GM23248 (cell line): ENCODE measurements around the gene PDHX. TPM values are rescaled to one million over a fixed set of nuclear protein-coding genes. Genes with fewer than 3 reads are reported as not detected.
A peak's percentile ranks its signal among the peaks of the same experiment; 100 is the strongest.

Experiments used
- DNase-seq: peaks from one replicate; pipeline ENCODE4 v3.0.0-alpha.2; 2015
- H2AFZ ChIP-seq: fragments of 200-600 bp; sonication (generic); 2 replicates; pipeline ENCODE4 v1.6.1; 2016; ENCODE audit warnings: antibody characterized with exemption
- H3F3A ChIP-seq: fragments of 200-600 bp; sonication (generic); 2 replicates; pipeline ENCODE4 v1.6.1; 2016; ENCODE audit warnings: mild to moderate bottlenecking, antibody characterized with exemption, mixed run types; ENCODE audit not compliant: insufficient read depth
- H3K27ac ChIP-seq: fragments of 200-600 bp; sonication (generic); 2 replicates; pipeline ENCODE4 v1.5.1; 2016; ENCODE audit warnings: mild to moderate bottlenecking
- H3K27me3 ChIP-seq: fragments of 200-600 bp; sonication (generic); replicated peaks from 2 replicates; pipeline ENCODE4 v1.6.1; 2016; ENCODE audit warnings: mild to moderate bottlenecking; ENCODE audit not compliant: insufficient read depth
- H3K36me3 ChIP-seq: fragments of 200-600 bp; sonication (generic); 2 replicates; pipeline ENCODE4 v1.6.1; 2016; ENCODE audit warnings: low read depth, mild to moderate bottlenecking
- H3K4me1 ChIP-seq: fragments of 200-600 bp; sonication (generic); 2 replicates; pipeline ENCODE4 v1.6.1; 2016; ENCODE audit warnings: mild to moderate bottlenecking; ENCODE audit not compliant: insufficient read depth
- H3K4me2 ChIP-seq: fragments of 200-600 bp; sonication (generic); one replicate; pipeline ENCODE4 v1.6.1; 2016; ENCODE audit warnings: mild to moderate bottlenecking; ENCODE audit not compliant: unreplicated experiment
- H3K4me3 ChIP-seq: fragments of 200-600 bp; sonication (generic); 2 replicates; pipeline ENCODE4 v1.5.1; 2016; ENCODE audit warnings: mild to moderate bottlenecking
- H3K79me2 ChIP-seq: fragments of 200-600 bp; sonication (generic); 2 replicates; pipeline ENCODE4 v1.6.1; 2016; ENCODE audit warnings: mild to moderate bottlenecking; ENCODE audit not compliant: insufficient read depth
- H3K9ac ChIP-seq: fragments of 200-600 bp; sonication (generic); 2 replicates; pipeline ENCODE4 v1.6.1; 2016; ENCODE audit warnings: mild to moderate bottlenecking
- H3K9me2 ChIP-seq: fragments of 200-600 bp; sonication (generic); 2 replicates; pipeline ENCODE4 v1.6.1; 2016; ENCODE audit warnings: mixed run types, mild to moderate bottlenecking, moderate library complexity; ENCODE audit not compliant: insufficient read depth
- H3K9me3 ChIP-seq: fragments of 200-600 bp; sonication (generic); one replicate; pipeline ENCODE4 v1.6.1; 2017; ENCODE audit warnings: low read depth
- H4K20me1 ChIP-seq: fragments of 200-600 bp; sonication (generic); 2 replicates; pipeline ENCODE4 v1.6.0; 2016; ENCODE audit not compliant: insufficient read depth
- EZH2 ChIP-seq: fragments of 200-600 bp; sonication (generic); IDR thresholded peaks from 2 replicates; pipeline ENCODE4 v1.6.1; 2018; ENCODE audit warnings: antibody characterized with exemption, mild to moderate bottlenecking; ENCODE audit not compliant: insufficient read depth, poor library complexity, severe bottlenecking
- EZH2phosphoT487 ChIP-seq: fragments of 200-600 bp; sonication (generic); IDR thresholded peaks from 2 replicates; pipeline ENCODE4 v1.6.1; 2018; ENCODE audit warnings: antibody characterized with exemption, moderate library complexity, mild to moderate bottlenecking, low read depth; ENCODE audit not compliant: insufficient read depth
- WGBS, 2 experiments: methylation state at CpG; one replicate each; pipeline ENCODE4 v1.1.6; 2015 to 2017; ENCODE audit warnings: low lambda C conversion rate in 2 of 2, low coverage in 1 of 2; ENCODE audit errors: missing lambda C conversion rate in 2 of 2; 5-methylcytosine and 5-hydroxymethylcytosine counted together
- in situ Hi-C: fragments of 300-500 bp; cut with MboI; formaldehyde crosslinking; loops from 2 replicates; pipeline ENCODE4 v1.15.0; 2020
- polyA plus RNA-seq: library from polyadenylated mRNA; unstranded; fragments of >200 nt; fragmentation: Nextera tagmentation; extraction: Ambion mirVana; gene quantifications from 2 replicates; pipeline ENCODE4 v1.2.1, GENCODE V29; 2016
- total RNA-seq: library from RNA; depleted of rRNA; stranded (reverse); fragments of >200 nt; shearing (Covaris generic); gene quantifications from 2 replicates; pipeline ENCODE4 v1.2.3, GENCODE V29; 2014

The PDHX gene
- total and polyA plus RNA-seq, 2 experiments from 2014 or later, result 36.1 to 40.1 TPM

DNA sequence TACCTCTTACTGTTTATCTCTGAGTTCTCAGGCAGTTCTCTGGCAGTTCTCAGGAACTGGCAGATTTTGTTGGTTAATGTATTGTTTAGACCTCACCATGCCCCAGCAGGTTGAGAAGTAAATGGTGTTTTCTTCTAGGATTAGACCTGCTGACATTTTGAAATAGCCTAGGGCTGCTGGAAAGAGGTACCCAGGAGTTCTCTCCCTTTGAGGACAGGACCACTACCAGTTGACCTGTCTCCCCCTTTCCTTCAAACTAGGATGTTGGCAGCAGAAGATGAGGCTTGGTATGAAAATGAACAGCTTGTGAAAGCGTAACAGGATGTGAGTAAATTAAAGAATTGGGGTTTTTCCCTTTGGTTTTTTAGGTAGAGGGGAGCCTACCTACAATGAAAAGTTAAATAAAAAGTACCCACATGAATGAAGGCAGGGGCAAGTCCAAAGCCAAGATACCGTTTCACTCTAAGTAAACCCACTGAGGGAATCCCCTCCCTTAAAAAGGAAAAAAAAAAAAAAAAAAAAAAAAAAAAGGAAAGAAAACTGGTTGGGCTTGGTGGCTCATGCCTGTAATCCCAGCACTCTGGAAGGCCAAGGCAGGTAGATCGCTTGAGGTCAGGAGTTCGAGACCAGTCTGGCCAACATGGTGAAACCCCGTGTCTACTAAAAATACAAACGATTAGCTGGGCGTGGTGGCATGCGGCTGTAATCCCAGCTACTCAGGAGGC is 96.2 kb downstream of the PDHX start:
- H3K4me1 ChIP-seq, result peaks cover 40% of the 10 kb centered on the region
- peaks cover 18% of the 10 kb centered on the region for H3F3A ChIP-seq
- no peaks in the 10 kb centered on the region for H3K79me2 ChIP-seq
- DNase-seq, result no peak
- in situ Hi-C loops, result no loop called here
- 88 to 89% methylated on average over 8 of the region's 8 CpGs for WGBS, 2 experiments
- H3K27me3 ChIP-seq, result no peaks in the 10 kb centered on the region
- H3K9me2 ChIP-seq, result no peaks in the 10 kb centered on the region
- no peak overlapping the region for H3K9ac ChIP-seq
- H3K27ac ChIP-seq, result no peak overlapping the region
- H3K4me2 ChIP-seq, result no peak overlapping the region
- H4K20me1 ChIP-seq, result no peaks in the 10 kb centered on the region
- H3K4me3 ChIP-seq, result no peak overlapping the region
- no peaks in the 10 kb centered on the region for H3K36me3 ChIP-seq
- TF ChIP-seq EZH2 (no peak), EZH2phosphoT487 (no peak)
- no peak overlapping the region for H2AFZ ChIP-seq
- no peaks in the 10 kb centered on the region for H3K9me3 ChIP-seq

DNA sequence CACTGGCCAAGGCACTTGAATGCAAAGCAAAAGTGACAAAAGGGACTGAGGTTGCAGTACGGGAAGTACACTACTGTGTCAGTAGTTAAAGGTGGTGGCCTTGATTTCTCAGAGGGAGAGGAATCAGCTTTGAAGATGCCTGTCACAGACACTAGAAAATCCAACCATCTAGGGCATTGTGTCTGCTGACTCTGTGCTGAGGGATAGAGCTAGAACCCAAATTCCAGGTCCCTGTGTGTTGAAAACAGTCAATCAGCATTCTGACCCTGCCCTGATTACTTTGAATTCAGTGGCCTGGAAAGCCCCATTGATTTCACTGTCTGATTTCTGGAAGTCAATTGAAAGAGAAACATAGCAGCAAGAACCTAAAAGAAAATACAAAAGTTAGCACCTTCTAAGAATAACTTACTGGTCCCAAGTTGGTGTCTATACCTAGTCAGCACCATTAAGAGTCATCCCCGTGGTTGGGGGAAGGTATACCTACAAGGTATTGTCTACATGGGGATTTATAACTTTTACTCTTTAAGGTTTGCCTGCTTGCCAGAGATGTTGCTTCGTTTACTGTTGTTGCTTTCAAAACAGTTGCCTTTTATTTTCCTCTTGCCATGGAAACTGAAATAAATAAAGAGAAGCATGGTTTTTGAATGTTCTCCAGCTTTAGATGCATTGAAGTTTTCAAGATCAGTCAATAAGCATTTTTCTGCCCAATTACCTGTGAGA is 97.3 kb downstream of the PDHX start:
- H3K27ac ChIP-seq, result peak overlapping the region; percentile 80
- no peak overlapping the region for H2AFZ ChIP-seq
- TF ChIP-seq EZH2 (no peak), EZH2phosphoT487 (no peak)
- peak overlapping the region; percentile 17; the same call in 1 of the 2 replicates for H3K4me3 ChIP-seq
- WGBS, 2 experiments, result 38 to 39% methylated on average over 3 of the region's 3 CpGs
- H3K4me1 ChIP-seq, result peaks cover 39% of the 10 kb centered on the region
- no peaks in the 10 kb centered on the region for H3K9me2 ChIP-seq
- H3K27me3 ChIP-seq, result no peaks in the 10 kb centered on the region
- H3K79me2 ChIP-seq, result no peaks in the 10 kb centered on the region
- peak; percentile 76 for DNase-seq
- no peaks in the 10 kb centered on the region for H3K36me3 ChIP-seq
- no peaks in the 10 kb centered on the region for H3K9me3 ChIP-seq
- in situ Hi-C loops, result no loop called here
- no peaks in the 10 kb centered on the region for H4K20me1 ChIP-seq
- H3F3A ChIP-seq, result peaks cover 18% of the 10 kb centered on the region
- peak overlapping the region; percentile 74 for H3K9ac ChIP-seq
- peak overlapping the region; percentile 44 for H3K4me2 ChIP-seq

DNA sequence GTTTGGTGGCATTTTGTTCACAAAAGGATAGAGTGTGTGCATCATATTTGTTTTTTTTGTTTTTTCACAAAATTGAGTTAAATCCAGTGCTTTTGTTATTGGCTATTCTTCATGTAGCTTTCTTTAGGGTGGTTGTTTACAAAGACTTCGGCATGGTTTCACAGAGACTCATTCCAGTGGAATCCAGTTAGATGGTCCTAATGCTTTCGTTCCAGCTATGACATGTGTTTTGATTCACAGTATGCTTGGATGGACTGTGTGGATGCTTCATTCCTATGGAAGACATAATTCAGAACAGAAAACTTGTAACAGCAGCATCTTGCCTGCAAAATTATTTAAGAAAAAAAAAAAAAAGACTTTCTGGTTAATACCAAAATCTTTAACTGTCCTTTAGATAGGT is 97.9 kb downstream of the PDHX start:
- H3K9me3 ChIP-seq, result no peaks in the 10 kb centered on the region
- H3K4me2 ChIP-seq, result peak overlapping the region; percentile 44
- H3K9ac ChIP-seq, result peak overlapping the region; percentile 74
- H3K4me3 ChIP-seq, result peak overlapping the region; percentile 17; the same call in 1 of the 2 replicates
- WGBS, 2 experiments, result 0% methylated on average over 2 of the region's 2 CpGs
- no peaks in the 10 kb centered on the region for H3K9me2 ChIP-seq
- in situ Hi-C loops, result no loop called here
- peak; percentile 94 for DNase-seq
- peaks cover 11% of the 10 kb centered on the region for H3F3A ChIP-seq
- no peaks in the 10 kb centered on the region for H3K36me3 ChIP-seq
- H3K27ac ChIP-seq, result peak overlapping the region; percentile 80
- H4K20me1 ChIP-seq, result no peaks in the 10 kb centered on the region
- no peaks in the 10 kb centered on the region for H3K79me2 ChIP-seq
- TF ChIP-seq EZH2, result no peak
- no peak for TF ChIP-seq EZH2phosphoT487
- no peak overlapping the region for H2AFZ ChIP-seq
- no peaks in the 10 kb centered on the region for H3K27me3 ChIP-seq
- peaks cover 32% of the 10 kb centered on the region for H3K4me1 ChIP-seq

DNA sequence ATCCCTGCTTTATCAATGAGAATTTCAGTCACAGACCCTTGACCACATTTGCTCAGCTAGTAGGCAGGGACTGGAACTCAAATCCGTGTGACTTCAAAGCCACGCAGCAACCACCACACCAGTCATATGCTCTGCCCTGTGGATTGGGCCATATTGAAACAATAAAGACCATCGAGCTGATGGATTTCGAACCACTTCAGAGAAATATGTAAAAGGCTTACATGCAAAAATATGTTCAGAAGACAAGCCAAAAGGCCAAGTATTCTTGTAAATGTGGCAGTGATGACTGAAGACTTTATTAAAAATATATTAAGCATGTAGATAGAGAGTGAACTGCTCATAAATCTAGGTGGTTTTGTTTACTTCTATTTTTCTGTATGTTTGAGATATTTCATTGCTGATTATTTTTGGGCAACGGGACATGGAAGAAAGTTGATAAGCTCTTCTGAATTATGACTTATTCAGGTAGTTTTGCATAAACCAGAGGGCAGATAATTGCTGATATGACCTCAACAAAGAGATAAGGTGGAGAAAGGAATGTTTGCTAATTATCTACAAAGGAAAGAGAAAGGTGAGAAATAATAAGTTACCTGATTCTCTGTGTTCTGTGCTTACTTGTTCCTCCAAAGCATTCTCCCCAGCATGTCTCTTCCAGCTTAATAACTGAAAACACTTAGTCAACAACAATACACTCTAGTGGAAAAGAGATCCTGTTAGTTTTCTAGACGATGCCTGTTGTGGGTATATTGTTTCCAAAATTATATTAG is 99.4 kb downstream of the PDHX start:
- Histone ChIP-seq H3F3A (0 out of 2 replicates have a peak, but pooled peaks cover 3% of the 10 kb centered on the region), H3K9me3 (no peaks in the 10 kb centered on the region), H3K36me3 (no peaks in the 10 kb centered on the region), H3K9me2 (no peaks in the 10 kb centered on the region), H2AFZ (no peak overlapping the region), H4K20me1 (no peaks in the 10 kb centered on the region), H3K4me2 (no peak overlapping the region), H3K4me1 (peaks cover 24% of the 10 kb centered on the region), H3K4me3 (no peak overlapping the region), H3K27me3 (no peaks in the 10 kb centered on the region), H3K27ac (no peak overlapping the region), H3K9ac (no peak overlapping the region), H3K79me2 (no peaks in the 10 kb centered on the region)
- no peak for DNase-seq
- TF ChIP-seq EZH2, result no peak
- no peak for TF ChIP-seq EZH2phosphoT487
- in situ Hi-C loops, result no loop called here
- 45 to 54% methylated on average over 6 of the region's 6 CpGs for WGBS, 2 experiments
